Activated CD8-positive, alpha-beta memory T cell treated with anti-CD3 and anti-CD28 coated beads for 1 hour (primary cell): ENCODE data around the gene CCDC117.

ENCODE experiments used
- DNase-seq, 2 donors: peaks; one replicate each; pipeline ENCODE4 v3.0.0-alpha.2; 2020; ENCODE audit warnings: low read depth in 1 of 2; ENCODE audit errors: extremely low read depth in 1 of 2

The CCDC117 gene

GRCh38 chr22:28826921-28827320, 54.4 kb downstream of the CCDC117 start:
- no peak for DNase-seq

- peak; percentile 48 to 53 for DNase-seq
Observed at GRCh38 chr22:28829358-28830181, 57.1 kb downstream of the CCDC117 start.

DNA sequence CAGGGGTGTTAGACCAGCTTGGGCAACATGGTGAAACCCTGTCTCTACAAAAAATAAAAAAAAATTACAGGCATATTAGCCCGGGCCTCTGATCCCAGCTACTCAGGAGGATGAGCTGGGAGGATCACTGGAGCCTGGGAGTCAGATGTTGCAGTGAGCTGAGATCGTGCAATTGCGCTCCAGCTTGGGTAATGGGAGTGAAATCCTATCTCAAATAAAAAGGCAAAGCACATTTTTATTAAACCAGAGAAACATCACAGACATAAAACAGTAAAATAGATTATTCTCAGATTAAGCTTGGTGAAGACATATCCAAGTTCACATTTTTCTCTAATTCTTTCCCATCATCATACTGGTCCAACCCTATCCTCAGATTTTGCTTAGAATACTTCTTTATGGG, 57.9 kb downstream of the CCDC117 start:
- no peak for DNase-seq

DNA sequence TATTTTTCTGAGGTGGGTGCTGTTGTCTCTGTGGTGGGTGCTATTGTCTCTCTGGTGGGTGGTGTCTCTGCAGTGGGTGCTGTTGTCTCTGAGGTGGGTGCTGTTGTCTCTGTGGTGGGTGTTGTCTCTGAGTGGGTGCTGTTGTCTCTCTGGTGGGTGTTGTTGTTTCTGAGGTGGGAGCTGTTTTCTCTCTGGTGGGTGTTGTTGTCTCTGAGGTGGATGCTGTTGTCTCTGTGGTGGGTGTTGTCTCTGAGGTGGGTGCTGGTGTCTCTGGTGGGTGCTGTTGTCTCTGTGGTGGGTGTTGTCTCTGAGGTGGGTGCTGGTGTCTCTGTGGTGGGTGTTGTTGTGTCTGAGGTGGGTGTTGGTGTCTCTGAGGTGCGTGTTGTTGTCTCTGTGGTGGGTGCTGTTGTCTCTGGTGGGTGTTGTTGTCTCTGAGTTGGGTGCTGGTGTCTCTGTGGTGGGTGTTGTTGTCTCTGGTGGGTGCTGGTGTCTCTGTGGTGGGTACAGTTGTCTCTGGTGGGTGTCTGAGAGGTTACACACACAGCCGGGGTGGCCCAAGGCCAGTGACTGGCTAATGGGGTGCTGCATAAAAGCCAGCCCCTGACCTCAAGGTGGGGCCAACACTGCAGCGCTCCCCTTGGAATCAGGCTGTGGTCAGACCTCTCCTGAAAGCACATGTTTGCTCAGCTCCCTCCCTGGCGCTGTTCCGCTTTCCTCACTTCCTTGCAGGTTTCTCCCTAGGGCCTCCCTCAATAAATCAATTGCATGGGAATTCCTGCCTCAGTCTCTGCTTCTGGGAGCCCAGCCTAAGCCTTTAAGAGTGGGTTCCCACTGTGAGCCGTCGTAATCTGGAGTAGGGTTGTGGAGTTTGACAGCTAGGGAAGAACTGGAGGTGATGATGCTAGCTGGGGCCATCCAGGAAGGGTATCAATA, 58.9 kb downstream of the CCDC117 start:
- DNase-seq: no peak

- DNase-seq: no peak
Observed at GRCh38 chr22:28832731-28833130, 60.2 kb downstream of the CCDC117 start.

DNA sequence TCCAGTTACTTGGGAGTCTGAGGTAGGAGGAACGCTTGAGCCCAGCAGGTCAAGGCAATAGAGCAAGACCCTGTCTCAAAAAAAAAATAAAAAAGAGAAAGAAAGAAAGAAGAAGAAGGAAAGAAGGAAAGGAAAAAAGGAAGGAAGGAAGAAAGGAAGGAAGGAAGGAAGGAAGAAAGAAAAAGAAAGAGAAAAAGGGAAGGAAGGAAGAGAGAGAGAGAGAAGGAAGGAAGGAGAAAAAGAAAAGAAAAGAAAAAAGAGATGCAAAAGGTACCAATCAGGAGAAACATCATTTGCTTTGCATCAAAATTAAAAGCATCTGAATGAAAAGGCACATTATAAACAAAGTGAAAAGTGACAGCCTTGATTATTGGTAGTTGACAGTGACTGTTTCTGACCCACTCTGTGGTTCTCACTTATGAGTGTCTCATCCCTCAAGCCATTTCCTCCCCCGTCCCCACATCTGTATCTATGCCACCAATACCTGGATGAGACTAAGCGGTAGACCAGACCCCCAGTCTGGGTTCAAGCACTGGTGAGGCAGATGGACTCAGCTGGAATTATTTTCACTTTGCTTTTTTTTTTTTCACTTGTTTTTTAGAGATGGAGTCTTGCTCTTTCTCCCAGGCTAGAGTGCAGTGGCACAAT, 60.9 kb downstream of the CCDC117 start:
- no peak for DNase-seq

- DNase-seq: no peak
Observed at GRCh38 chr22:28835630-28836189, 63.2 kb downstream of the CCDC117 start.

GRCh38 chr22:28837640-28838039, 65.1 kb downstream of the CCDC117 start:
- DNase-seq: no peak
